HCT116 (cell line): ENCODE results near the gene RNF130. TPM values are rescaled to one million over a fixed set of nuclear protein-coding genes. Genes with fewer than 3 reads are reported as not detected.

ENCODE experiments used
- ATAC-seq: fragments of 200-7000 bp; cut with Tn5 transposase; 2 replicates; pipeline ENCODE4 v1.9.1; 2020; ENCODE audit warnings: mild to moderate bottlenecking, moderate library complexity
- BruUV-seq: library from RNA; stranded (reverse); fragments of 400-500 nt; replicated peaks from 2 replicates; lab custom pipeline; 2021; lab: Mats Ljungman, UMichigan
- CTCF ChIA-PET: fragments of 300-600 bp; sonication (Branson Sonifier 250); formaldehyde crosslinking; loops from one replicate; lab custom pipeline; 2021; ENCODE audit warnings: antibody characterized with exemption; lab: Charles Lee
- POLR2A ChIA-PET: fragments of 300-600, 350-600 bp; sonication (Branson Sonifier 250); formaldehyde crosslinking; loops from one replicate; lab custom pipeline; 2021; ENCODE audit warnings: antibody characterized with exemption; lab: Charles Lee
- RAD21 ChIA-PET, 2 experiments: fragments of 300-600 bp; sonication (Branson Sonifier 250); formaldehyde crosslinking; loops; one replicate each; lab custom pipeline; 2023; ENCODE audit warnings: low total read pairs in 2 of 2; ENCODE audit not compliant: uncharacterized antibody in 2 of 2, unreplicated experiment in 2 of 2, low non-redundant PET in 1 of 2; lab: Charles Lee
- DNase-seq: peaks from one replicate; pipeline ENCODE4 v3.0.0-alpha.2; 2010; ENCODE audit warnings: low read depth, low spot score
- H2AFZ ChIP-seq: fragments of 200-600 bp; shearing (Covaris generic), sonication (generic); 2 replicates; pipeline ENCODE4 v1.6.1; 2017; ENCODE audit warnings: low read depth, mixed run types, mixed read lengths, antibody characterized with exemption, low read length; ENCODE audit not compliant: poor library complexity, severe bottlenecking
- H3K27ac ChIP-seq: 2 replicates; pipeline ENCODE4 v1.5.1; 2012; ENCODE audit warnings: low read depth, low read length
- H3K27me3 ChIP-seq: fragments of 200-600 bp; sonication (generic); 2 replicates; pipeline ENCODE4 v1.6.1; 2016; ENCODE audit warnings: mixed run types, low read length, mixed read lengths; ENCODE audit not compliant: insufficient read depth
- H3K36me3 ChIP-seq, 2 experiments: fragments of 200-500 bp in 1 of 2; fragments of 200-600 bp in 1 of 2; sonication (Bioruptor generic) in 1 of 2; sonication (generic) in 1 of 2; 2 replicates each; pipeline versions ENCODE4 v1.5.1 to v1.6.1; 2014 to 2016; ENCODE audit warnings: low read length in 2 of 2, inconsistent platforms in 1 of 2, mixed read lengths in 1 of 2, mixed run types in 1 of 2; ENCODE audit not compliant: insufficient read depth in 2 of 2, control insufficient read depth in 1 of 2
- H3K4me1 ChIP-seq, 2 experiments: fragments of 200-600 bp in 1 of 2; sonication (generic) in 1 of 2; 2 replicates each; pipeline versions ENCODE4 v1.5.1 to v1.6.1; 2012 to 2017; ENCODE audit warnings: low read length in 2 of 2, inconsistent platforms in 1 of 2, mild to moderate bottlenecking in 1 of 2, mixed read lengths in 1 of 2, mixed run types in 1 of 2, moderate library complexity in 1 of 2; ENCODE audit not compliant: insufficient read depth in 2 of 2, control insufficient read depth in 1 of 2
- H3K4me2 ChIP-seq: fragments of 200-600 bp; sonication (generic); 2 replicates; pipeline ENCODE4 v1.6.1; 2017; ENCODE audit warnings: mixed run types, low read length, mixed read lengths
- H3K4me3 ChIP-seq, 2 experiments: fragments of 200-600 bp in 1 of 2; sonication (generic) in 1 of 2; replicated peaks in 1 of 2; 2 replicates each; pipeline ENCODE4 v1.5.1; 2011 to 2016; ENCODE audit warnings: low read length in 2 of 2, control low read depth in 1 of 2, low read depth in 1 of 2, mild to moderate bottlenecking in 1 of 2, mixed read lengths in 1 of 2, mixed run types in 1 of 2
- H3K79me2 ChIP-seq: fragments of 200-600 bp; sonication (generic); 2 replicates; pipeline ENCODE4 v1.6.1; 2017; ENCODE audit warnings: mild to moderate bottlenecking, mixed run types, low read length, moderate library complexity, mixed read lengths; ENCODE audit not compliant: insufficient read depth
- H3K9ac ChIP-seq: fragments of 200-600 bp; sonication (generic); 2 replicates; pipeline ENCODE4 v1.6.1; 2016; ENCODE audit warnings: low read length, mixed read lengths
- H3K9me2 ChIP-seq: fragments of 200-600 bp; sonication (generic), shearing (Covaris generic); 2 replicates; pipeline ENCODE4 v1.6.1; 2017; ENCODE audit warnings: mixed run types, mild to moderate bottlenecking, moderate library complexity; ENCODE audit not compliant: insufficient read depth
- H3K9me3 ChIP-seq, 2 experiments: fragments of 200-500 bp in 1 of 2; fragments of 200-600 bp in 1 of 2; sonication (Bioruptor generic) in 1 of 2; sonication (generic) in 1 of 2; 2 replicates each; pipeline ENCODE4 v1.6.1; 2014 to 2017; ENCODE audit warnings: low read length in 2 of 2, mixed read lengths in 2 of 2, inconsistent platforms in 1 of 2, low read depth in 1 of 2, mild to moderate bottlenecking in 1 of 2, mixed run types in 1 of 2, moderate library complexity in 1 of 2; ENCODE audit not compliant: control insufficient read depth in 1 of 2, insufficient read depth in 1 of 2
- H4K20me1 ChIP-seq: fragments of 200-600 bp; sonication (generic), shearing (Covaris generic); 2 replicates; pipeline ENCODE4 v1.6.1; 2017; ENCODE audit warnings: mixed run types, mild to moderate bottlenecking, moderate library complexity; ENCODE audit not compliant: insufficient read depth
- ELF1 ChIP-seq: IDR thresholded peaks from 2 replicates; pipeline ENCODE4 v1.6.1; 2012; ENCODE audit warnings: low read depth, borderline replicate concordance
- SP1 ChIP-seq: IDR thresholded peaks from 2 replicates; pipeline ENCODE4 v1.6.1; 2012; ENCODE audit warnings: low read depth
- SRF ChIP-seq: IDR thresholded peaks from 2 replicates; pipeline ENCODE4 v1.6.1; 2012; ENCODE audit warnings: low read depth
- intact Hi-C: fragments of 100-400 bp; cut with micrococcal nuclease; formaldehyde crosslinking; loops from 2 replicates; pipeline ENCODE4 v1.10.0; 2022
- total RNA-seq: library from RNA; stranded (reverse); gene quantifications from one replicate; pipeline ENCODE4 v1.2.1, GENCODE V29; 2021; ENCODE audit not compliant: unreplicated experiment

The RNF130 gene
- total RNA-seq, 1 experiment from 2014 or later: 34.9 TPM

DNA sequence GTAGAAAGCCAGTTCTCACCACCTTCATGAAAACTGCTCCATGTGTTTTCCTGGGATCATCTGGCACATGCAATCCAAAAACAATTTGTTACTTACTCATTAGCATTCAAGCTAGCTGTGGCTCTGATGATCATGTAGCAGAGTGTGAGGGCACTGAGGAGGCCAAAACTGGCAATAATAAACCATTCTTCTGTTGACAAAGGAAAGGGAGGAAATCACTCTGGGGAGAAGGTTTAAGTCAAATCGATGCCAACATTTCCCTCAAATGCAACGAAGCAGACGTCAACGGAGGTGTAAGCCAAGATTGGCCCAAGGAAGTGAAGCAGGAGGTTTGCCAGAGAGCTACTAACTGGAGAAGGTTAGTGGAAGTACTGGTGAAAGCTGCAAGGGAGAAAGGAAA is 108.2 kb downstream of the RNF130 start:
- DNase-seq (no peak), ATAC-seq (no peak)
- TF ChIP-seq SP1: no peak
- intact Hi-C loops: no loop called here
- H3K79me2 ChIP-seq: no peaks in the 10 kb centered on the region
- no peaks in the 10 kb centered on the region for H3K9me3 ChIP-seq
- no peak overlapping the region for H2AFZ ChIP-seq
- no peaks in the 10 kb centered on the region for H3K4me1 ChIP-seq
- no peak overlapping the region for H3K4me3 ChIP-seq
- no peaks in the 10 kb centered on the region for H3K27me3 ChIP-seq
- peaks cover 0 to 6% of the 10 kb centered on the region in 2 experiments; a peak in 2 of 4 replicates for H3K36me3 ChIP-seq
- CTCF ChIA-PET: no interaction called here
- no peak overlapping the region for H3K9ac ChIP-seq
- H3K27ac ChIP-seq: no peak overlapping the region
- H3K4me2 ChIP-seq: no peak overlapping the region
- no peaks in the 10 kb centered on the region for H3K9me2 ChIP-seq
- no peaks in the 10 kb centered on the region for H4K20me1 ChIP-seq
- BruUV-seq: no TSS peak
- POLR2A ChIA-PET: no interaction called here
- RAD21 ChIA-PET: no interaction called here

DNA sequence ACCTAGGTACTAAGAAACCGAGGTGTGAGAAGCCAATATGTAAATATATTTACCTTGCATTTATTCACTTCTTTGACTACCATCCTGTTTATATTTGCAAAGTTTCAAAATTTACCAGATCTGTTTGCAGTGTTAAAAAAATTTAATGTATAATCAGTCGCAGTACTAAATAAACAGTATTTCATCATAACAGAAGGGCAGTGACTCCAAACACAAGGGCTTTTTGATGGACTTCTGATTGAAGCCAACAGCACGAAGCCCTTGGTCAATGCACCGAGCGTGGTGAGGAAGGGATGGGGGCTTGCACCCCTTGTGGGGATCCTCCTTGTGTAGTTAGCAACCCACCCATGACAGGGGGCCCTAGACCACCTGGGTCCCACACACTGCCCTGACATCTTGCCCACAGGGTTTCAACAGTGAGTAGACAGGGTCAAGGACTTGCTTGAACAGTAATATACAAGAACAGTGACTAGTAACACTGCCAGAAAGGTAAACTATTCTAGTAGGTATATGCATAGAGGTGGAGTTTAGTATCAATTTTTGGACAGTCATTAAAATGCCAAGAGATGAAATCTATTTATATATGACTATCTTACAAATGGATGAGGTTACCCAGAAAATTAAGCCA is 111.2 kb downstream of the RNF130 start:
- Histone ChIP-seq H3K4me2 (no peak overlapping the region), H3K27me3 (no peaks in the 10 kb centered on the region), H3K9ac (no peak overlapping the region), H3K9me3 (no peaks in the 10 kb centered on the region), H2AFZ (no peak overlapping the region), H4K20me1 (no peaks in the 10 kb centered on the region), H3K4me1 (no peaks in the 10 kb centered on the region), H3K79me2 (no peaks in the 10 kb centered on the region), H3K27ac (no peak overlapping the region), H3K9me2 (no peaks in the 10 kb centered on the region), H3K36me3 (no peaks in the 10 kb centered on the region; a peak in 1 of 4 replicates), H3K4me3 (no peak overlapping the region)
- POLR2A ChIA-PET: no interaction called here
- BruUV-seq: no TSS peak
- CTCF ChIA-PET: no interaction called here
- ATAC-seq: no peak
- DNase-seq: no peak
- TF ChIP-seq ELF1: no peak
- TF ChIP-seq SRF: no peak
- intact Hi-C loops: no loop called here
- RAD21 ChIA-PET: no interaction called here
